Umbilical cord (tissue), 2 donors: ENCODE data around the gene SLC29A3. TPM values are rescaled to one million over a fixed set of nuclear protein-coding genes. Genes with fewer than 3 reads are reported as not detected.
"Not testable (repeated sequence)": the region's sequence is repeated elsewhere in the genome, so short reads cannot be mapped to it uniquely, and the experiment has no call there.

Experiments used
- DNase-seq: peaks from one replicate; pipeline ENCODE4 v3.0.0-alpha.2; 2015; ENCODE audit warnings: low spot score
- total RNA-seq: library from RNA; depleted of rRNA; stranded (reverse); fragments of >200 nt; gene quantifications from one replicate; pipeline ENCODE4 v1.2.3, GENCODE V29; 2014; ENCODE audit warnings: low replicate concordance; ENCODE audit not compliant: insufficient read depth

SLC29A3 gene
- total RNA-seq, 1 donor from 2014 or later: 1.2 TPM

DNA sequence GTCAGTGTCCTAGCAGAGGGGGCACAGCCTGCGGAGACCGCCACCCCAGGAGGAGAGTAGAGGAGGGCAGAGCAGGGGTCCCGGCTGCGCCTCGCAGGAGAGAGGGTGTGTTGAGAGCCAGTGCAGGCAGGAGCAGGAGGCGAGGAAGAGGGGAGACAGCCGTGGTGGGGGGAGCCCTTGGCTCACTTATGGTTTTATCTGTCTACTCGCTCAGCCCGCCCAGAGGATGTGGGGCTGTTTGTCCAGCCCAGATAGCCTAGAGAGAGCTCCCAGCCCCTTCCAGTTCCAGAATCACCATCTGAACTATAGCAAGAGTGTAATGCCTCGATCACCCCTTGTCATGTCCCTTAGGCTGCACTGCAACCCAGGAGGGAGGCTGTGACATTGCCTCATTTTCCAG lies 26.6 kb downstream of the SLC29A3 start:
- no peak for DNase-seq

GRCh38 chr10:71346731-71347130 lies 27.7 kb downstream of the SLC29A3 start:
- no peak for DNase-seq

- no peak for DNase-seq
Measured at GRCh38 chr10:71347587-71348395, 28.7 kb downstream of the SLC29A3 start.

DNA sequence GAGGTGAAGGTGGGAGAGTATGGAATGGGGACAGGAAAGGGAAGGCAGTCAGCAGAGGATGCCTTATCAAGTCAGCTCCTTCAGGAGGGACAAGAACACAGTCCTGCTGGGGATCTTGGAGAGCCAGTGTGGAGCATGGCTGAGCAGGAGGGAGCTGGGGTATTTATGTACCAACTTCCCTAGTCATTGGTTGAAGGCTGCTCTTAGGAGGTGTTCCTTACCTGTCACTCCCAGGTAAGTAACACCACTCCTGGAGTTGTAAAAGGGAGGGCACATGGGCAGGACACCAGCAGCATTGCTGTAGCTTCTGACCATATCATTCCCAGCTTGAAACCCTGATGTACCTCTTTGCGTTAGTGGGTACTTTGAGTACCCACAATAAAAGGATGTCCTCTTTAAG lies 29.8 kb downstream of the SLC29A3 start:
- DNase-seq: no peak

DNA sequence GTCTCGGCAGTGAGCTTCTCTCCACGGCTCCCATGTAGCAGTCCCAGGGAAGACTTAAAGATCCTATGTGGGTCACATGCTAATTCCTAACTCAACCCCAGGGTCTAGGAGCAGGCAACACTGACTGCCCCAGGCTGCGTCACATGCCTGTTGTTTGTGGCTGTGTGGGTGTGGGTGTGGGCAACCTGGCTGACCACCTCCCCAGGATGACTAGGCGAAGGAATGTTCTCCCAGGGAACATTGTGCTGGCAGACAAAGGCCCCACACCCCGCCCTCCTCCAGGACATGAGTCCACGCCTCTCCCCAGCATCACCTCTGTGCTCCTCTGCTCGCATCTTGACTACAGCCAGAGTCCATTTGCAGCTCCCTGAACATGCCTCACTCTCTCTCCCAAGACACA lies 30.3 kb downstream of the SLC29A3 start:
- no peak for DNase-seq

GRCh38 chr10:71351087-71351486 lies 32.0 kb downstream of the SLC29A3 start:
- no peak for DNase-seq

DNA sequence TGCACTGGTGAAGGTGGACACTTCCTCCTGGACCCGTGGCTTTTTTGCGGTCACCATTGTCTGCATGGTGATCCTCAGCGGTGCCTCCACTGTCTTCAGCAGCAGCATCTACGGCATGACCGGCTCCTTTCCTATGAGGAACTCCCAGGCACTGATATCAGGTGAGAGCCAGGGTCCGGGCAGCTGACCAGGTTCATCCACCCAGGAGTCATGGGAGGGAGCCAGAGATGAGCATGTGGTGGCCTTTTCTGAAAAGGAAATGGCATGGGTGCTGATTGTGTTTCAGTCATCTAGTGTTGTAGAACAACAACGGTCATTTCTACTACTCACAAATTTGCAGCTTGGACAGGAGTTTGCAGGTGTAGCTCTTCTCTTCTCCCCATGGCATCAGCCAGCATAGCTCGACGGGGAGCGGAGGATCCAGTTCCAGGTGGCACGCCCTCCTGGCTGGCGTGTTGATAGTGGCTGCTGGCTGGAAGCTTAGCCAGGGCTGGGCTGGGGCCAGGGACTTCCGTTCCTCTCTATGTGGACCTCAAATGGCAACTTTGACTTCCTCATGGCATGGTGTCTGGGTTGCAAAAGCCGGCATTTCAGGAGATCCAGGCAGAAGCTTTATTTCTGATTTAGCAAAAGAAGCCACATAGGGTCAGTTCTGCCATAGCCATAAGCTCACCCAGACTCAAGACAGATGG lies 32.7 kb downstream of the SLC29A3 start:
- DNase-seq: no peak

DNA sequence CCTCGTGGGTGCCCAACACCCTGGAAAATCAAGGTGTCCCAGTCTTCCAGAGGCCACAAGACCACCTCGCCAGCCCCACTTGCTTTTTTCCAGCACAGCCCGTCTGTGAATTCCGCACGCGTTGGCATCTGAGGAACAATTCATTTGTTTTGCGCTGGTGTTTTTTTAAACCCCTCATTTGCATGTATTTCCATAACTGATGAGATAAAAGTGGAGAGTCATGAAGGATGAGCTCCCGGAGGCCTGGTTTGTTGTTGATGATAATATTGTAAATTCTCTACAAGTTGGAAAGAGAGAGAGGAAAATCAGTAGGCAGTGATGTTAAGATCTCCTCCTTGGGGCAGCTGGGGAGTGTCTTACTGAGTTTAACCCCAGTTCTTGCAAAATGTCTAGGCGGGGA lies 34.6 kb downstream of the SLC29A3 start:
- no peak for DNase-seq

GRCh38 chr10:71354776-71355175 lies 35.7 kb downstream of the SLC29A3 start:
- no peak for DNase-seq

DNA sequence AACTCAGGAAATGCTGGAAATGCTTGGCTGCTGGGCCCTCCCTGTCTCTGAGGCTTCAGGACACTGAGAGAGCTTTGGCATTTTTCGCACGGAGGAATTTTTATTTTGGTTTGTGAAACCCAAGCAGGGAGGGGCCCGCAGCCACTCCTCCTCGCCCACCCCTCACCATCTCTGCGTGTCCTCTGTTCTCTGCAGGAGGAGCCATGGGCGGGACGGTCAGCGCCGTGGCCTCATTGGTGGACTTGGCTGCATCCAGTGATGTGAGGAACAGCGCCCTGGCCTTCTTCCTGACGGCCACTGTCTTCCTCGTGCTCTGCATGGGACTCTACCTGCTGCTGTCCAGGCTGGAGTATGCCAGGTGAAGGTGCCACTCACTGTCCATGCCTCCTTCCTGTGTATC lies 36.8 kb downstream of the SLC29A3 start:
- no peak for DNase-seq

GRCh38 chr10:71357792-71358265 lies 38.8 kb downstream of the SLC29A3 start:
- DNase-seq: peak; percentile 79

- no peak for DNase-seq
Measured at GRCh38 chr10:71358277-71358676, 39.2 kb downstream of the SLC29A3 start.

DNA sequence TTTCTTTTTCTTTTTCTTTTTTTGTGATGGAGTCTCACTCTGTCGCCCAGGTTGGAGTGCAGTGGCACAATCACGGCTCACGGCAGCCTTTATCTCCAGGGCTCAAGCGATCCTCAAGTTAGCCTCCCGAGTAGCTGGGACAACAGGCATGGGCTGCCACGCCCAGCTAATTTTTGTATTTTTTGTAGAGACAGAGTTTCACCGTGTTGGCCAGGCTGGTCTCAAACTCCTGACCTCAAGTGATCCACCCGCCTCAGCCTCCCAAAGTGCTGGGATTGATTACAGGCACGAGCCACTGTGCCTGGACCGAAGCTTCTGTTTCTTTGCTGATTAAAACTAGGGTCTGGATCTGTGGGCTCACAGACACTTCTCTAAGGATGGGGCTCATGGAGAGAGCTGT lies 39.8 kb downstream of the SLC29A3 start:
- not testable (repeated sequence) for DNase-seq

- peak; percentile 40 for DNase-seq
Measured at GRCh38 chr10:71359364-71360046, 40.4 kb downstream of the SLC29A3 start.

DNA sequence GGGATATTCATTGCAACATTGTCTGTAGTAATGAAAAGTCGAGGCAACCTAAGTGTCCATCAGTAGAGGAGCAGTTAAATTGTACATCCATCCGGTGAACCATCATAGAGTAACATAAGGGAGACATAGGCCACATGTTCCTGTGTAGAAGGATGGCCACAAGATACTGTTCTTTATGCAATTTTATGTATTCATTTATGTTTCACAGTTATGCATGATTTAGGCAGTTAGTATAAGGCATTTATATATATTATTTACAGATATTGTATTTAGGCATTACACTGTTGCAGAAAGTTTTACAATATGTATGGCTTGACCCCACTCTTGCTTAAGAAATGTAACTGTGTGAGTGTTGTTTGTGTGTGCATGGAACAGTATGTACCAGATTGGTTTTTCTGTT lies 41.7 kb downstream of the SLC29A3 start:
- no peak for DNase-seq

GRCh38 chr10:71361581-71361980 lies 42.5 kb downstream of the SLC29A3 start:
- no peak for DNase-seq

DNA sequence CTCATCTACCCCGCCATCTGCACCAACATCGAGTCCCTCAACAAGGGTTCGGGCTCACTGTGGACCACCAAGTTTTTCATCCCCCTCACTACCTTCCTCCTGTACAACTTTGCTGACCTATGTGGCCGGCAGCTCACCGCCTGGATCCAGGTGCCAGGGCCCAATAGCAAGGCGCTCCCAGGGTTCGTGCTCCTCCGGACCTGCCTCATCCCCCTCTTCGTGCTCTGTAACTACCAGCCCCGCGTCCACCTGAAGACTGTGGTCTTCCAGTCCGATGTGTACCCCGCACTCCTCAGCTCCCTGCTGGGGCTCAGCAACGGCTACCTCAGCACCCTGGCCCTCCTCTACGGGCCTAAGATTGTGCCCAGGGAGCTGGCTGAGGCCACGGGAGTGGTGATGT lies 43.1 kb downstream of the SLC29A3 start:
- no peak for DNase-seq

DNA sequence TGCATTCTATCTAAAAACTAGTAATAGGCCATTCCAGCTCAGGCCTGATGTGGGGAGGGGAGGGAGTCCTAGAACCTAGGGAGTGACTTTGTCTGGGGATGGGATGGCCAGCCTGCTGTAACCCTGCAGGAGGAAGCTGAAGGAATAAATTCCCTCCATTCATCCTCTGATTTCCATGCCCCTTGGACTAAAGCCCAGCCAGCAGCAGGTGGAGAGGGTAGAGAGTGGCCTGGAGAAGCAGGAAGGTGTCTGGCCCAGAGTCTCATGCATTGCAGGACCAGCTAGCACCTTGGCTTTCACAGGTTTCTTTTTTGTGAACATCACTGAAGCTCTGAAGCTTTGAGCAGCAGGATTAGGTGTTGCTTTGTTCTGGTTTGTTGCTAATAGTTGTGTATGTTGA lies 44.9 kb downstream of the SLC29A3 start:
- no peak for DNase-seq

- no peak for DNase-seq
Measured at GRCh38 chr10:71365366-71365765, 46.3 kb downstream of the SLC29A3 start.

- DNase-seq: no peak
Measured at GRCh38 chr10:71366690-71367089, 47.6 kb downstream of the SLC29A3 start.

DNA sequence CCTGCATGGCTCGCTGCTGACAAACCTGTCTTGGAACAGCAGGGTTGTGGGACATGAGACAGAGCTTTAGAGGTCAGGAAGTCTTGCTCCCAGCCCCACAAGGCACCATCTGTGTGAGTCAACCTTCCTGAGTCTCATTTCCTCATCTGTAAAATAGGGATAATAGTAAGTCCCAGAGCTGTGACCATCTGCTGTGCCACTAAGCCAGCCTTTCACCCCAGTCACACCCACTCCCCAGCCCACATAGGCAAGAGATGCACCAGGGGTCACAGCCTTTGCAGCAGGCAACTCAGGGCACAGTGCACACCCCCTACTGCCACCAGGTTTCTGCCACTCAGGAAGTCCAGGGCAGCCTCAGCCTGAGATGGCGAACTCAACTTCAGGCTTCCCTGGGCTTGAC lies 48.2 kb downstream of the SLC29A3 start:
- no peak for DNase-seq

DNA sequence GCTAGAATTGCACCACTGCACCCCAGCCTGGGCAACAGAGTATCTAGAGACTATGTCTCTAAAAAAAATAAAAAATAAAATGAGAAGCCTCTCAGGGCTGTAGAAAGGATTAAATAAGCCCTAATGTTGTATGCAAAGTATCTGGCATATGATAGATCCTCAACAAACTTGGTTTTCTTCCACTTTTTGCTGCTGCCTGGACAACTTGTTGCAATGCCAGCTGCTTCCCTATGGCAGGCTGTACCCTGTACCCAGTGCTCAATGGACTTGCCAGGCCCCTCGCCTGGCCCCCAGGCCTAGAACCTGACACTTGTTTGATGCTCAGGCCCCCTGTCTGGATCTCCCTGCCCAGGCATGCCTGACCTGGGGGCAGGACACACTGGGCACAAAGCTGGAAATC lies 49.1 kb downstream of the SLC29A3 start:
- DNase-seq: no peak

DNA sequence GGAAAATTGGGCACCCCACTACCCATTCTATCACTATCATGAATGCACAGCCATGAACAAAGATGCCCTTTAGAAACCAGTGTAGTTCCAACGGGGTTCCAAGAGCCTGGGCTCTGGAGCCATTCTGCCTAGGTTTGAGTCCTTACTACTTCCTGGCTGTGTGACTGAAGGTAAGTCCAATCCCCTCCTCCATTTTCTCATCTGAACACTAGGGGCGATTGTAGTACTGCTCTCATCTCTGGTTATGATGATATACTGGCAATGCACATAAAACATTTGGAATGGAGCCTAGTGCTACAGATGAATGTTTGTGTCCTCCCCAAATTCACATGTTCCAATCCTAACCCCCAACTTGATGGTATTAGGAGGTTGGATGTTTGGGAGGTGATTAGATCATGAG lies 49.6 kb downstream of the SLC29A3 start:
- DNase-seq: no peak
